ENCODE data around the gene GRM8.

DNA sequence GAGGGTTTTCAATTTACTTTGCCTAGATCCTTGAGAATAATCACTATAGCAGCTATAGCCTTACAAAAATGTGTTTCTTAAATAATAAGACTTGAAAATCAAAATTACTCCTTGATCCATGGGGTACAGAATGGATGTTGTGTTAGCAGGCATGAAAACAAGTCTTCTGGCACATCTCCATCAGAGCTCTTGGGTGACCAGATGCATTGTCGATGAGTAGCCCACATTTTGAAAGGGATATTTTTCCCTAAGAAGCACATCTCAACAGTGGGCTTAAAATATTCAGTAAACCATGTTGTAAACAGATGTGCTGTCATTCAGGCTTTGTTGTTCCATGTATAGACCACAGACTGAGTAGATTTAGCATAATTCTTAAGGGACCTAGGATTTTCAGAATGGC, 827.8 kb downstream of the GRM8 start:
- TF ChIP-seq NFRKB (IDR thresholded peaks at IDR 0.05) (no peak), FOXM1 (IDR thresholded peaks at IDR 0.05; ENCODE audit: borderline replicate concordance) (no peak), CTBP1 (IDR thresholded peaks at IDR 0.05; ENCODE audit: borderline replicate concordance) (no peak), ELF4 (IDR thresholded peaks at IDR 0.05) (no peak), BHLHE40 (IDR thresholded peaks at IDR 0.05; ENCODE audit: borderline replicate concordance) (no peak), ZNF384 (IDR thresholded peaks at IDR 0.05) (no peak), FOXA1 (IDR thresholded peaks at IDR 0.05) (no peak), HDGF (IDR thresholded peaks at IDR 0.05; ENCODE audit: borderline replicate concordance) (no peak), L3MBTL2 (conservative IDR thresholded peaks at IDR 0.05) (no peak), FOXK2 (IDR thresholded peaks at IDR 0.05) (no peak), TARDBP (IDR thresholded peaks at IDR 0.05) (no peak)

Data from HEK293T (cell line).